GM12801 (cell line): Measurements from ENCODE around the gene COX4I1.

Source experiments
- CTCF ChIP-seq: IDR thresholded peaks from one replicate; pipeline ENCODE4 v1.5.1; 2011; ENCODE audit warnings: control low read depth; ENCODE audit not compliant: insufficient read length; ENCODE audit errors: extremely low read depth

The COX4I1 gene

GRCh38 chr16:85842848-85843247 is 43.4 kb downstream of the COX4I1 start:
- no peak for TF ChIP-seq CTCF

GRCh38 chr16:85843471-85844168 is 44.1 kb downstream of the COX4I1 start:
- no peak for TF ChIP-seq CTCF

GRCh38 chr16:85844169-85844481 is 44.6 kb downstream of the COX4I1 start:
- TF ChIP-seq CTCF, result no peak

- no peak for TF ChIP-seq CTCF
Observed at GRCh38 chr16:85844786-85845185, 45.3 kb downstream of the COX4I1 start.

- no peak for TF ChIP-seq CTCF
Observed at GRCh38 chr16:85845266-85845665, 45.8 kb downstream of the COX4I1 start.

- no peak for TF ChIP-seq CTCF
Observed at GRCh38 chr16:85846461-85846860, 47.0 kb downstream of the COX4I1 start.

GRCh38 chr16:85847036-85847435 is 47.5 kb downstream of the COX4I1 start:
- TF ChIP-seq CTCF, result no peak
